ENCODE results near the gene IL5RA.

DNA sequence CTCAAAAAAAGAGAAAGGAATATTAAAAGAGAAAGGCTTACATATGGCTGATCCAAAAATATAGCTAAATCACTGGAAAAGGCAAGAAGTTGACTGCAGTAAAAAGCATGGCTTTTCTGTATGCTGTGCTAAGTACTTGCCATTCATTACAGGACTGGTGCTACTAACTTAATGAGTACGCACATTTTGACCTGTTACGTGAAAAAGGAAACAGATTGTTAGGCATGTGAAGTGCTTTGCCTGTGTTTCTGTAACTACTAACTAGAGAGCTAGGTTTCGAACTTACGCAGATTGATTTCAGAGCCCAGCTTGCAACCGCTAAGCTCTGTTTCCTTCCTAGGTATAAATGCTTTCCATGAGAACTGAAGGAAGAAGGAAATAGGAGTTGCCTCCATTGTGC lies 19.4 kb upstream of the IL5RA start:
- TF ChIP-seq, protein P1, sequence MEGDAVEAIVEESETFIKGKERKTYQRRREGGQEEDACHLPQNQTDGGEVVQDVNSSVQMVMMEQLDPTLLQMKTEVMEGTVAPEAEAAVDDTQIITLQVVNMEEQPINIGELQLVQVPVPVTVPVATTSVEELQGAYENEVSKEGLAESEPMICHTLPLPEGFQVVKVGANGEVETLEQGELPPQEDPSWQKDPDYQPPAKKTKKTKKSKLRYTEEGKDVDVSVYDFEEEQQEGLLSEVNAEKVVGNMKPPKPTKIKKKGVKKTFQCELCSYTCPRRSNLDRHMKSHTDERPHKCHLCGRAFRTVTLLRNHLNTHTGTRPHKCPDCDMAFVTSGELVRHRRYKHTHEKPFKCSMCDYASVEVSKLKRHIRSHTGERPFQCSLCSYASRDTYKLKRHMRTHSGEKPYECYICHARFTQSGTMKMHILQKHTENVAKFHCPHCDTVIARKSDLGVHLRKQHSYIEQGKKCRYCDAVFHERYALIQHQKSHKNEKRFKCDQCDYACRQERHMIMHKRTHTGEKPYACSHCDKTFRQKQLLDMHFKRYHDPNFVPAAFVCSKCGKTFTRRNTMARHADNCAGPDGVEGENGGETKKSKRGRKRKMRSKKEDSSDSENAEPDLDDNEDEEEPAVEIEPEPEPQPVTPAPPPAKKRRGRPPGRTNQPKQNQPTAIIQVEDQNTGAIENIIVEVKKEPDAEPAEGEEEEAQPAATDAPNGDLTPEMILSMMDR (IDR thresholded peaks at IDR 0.05): no peak
- no peak for TF ChIP-seq POLR2A (IDR thresholded peaks at IDR 0.05)
